HG02610 (cell line): ENCODE data around the gene CENPP.
"Not testable (repeated sequence)": the region's sequence is repeated elsewhere in the genome, so short reads cannot be mapped to it uniquely, and the experiment has no call there.

Experiments
- ATAC-seq: cut with Tn5 transposase; IDR thresholded peaks from one replicate; pipeline ENCODE4 v1.9.1; 2021; ENCODE audit warnings: mild to moderate bottlenecking, moderate library complexity; ENCODE audit not compliant: unreplicated experiment

CENPP gene

DNA sequence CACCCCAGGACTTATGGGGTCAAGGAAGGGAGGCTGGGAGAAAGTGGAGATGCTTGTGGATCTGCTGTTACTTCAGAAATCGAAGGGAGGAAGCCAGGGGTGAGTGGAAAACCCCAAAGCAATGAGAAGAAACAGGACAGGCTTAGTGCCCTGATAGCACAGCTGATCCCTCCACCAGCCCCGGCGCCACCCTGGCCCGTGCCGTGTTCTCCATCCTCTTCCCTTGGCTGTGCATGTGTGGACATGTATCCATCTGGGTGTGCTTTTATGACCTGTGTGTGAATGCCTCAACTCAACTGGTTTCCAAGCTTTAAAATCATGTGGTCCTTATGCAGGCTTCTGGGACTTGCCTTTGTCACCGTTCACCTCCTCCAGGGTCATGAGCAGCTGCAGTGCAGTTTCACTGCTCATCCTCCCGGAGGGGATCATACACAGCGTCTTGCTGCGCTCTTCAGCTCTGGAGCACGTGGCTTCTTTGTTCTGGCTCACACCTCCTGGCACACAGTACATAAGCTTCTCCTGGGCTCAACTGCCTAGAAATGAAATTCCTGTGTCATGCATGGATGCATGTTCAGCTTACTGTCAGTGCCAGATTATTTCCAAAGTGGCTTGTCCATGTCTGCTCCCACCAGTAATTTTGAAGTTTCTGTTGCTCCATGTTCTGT lies 286.0 kb downstream of the CENPP start:
- no peak for ATAC-seq

DNA sequence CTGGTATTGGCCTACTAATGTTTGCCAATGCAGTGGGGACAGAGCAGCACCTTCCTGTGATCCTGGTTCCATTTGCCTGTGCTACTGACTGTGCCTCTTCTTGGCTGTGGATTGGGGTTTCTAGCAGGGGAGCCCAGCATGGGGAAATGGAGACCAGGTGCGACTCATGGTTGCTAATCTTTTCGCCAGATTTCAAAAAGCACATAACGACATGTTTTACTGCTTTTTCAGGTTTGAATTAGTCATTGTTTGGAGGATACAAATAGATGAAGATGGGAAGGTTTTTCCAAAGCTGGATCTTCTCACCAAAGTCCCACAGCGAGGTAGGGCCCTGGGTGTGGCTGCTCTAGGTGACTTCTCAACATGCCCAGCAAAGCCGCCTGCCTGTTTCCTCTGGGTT lies 286.5 kb downstream of the CENPP start:
- ATAC-seq = no peak

DNA sequence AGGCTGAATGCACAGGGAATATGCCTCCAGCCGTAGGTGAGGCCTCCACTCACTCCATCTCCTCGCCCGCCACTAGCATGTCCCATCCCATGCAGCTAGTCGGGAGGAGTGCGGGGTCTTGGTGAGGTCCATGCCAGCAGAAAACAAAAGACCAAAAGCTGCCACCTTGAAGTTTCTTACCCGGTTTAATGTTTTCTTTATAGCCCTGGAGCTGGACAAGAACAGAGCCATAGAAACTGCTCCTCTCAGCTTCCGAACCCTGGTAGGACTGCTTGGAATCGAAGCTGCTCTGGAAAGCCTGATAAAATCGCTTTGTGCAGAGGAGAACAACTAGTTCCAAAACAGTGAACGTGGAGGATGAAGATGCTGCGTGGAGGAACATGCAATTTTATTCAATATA lies 287.1 kb downstream of the CENPP start:
- no peak for ATAC-seq

DNA sequence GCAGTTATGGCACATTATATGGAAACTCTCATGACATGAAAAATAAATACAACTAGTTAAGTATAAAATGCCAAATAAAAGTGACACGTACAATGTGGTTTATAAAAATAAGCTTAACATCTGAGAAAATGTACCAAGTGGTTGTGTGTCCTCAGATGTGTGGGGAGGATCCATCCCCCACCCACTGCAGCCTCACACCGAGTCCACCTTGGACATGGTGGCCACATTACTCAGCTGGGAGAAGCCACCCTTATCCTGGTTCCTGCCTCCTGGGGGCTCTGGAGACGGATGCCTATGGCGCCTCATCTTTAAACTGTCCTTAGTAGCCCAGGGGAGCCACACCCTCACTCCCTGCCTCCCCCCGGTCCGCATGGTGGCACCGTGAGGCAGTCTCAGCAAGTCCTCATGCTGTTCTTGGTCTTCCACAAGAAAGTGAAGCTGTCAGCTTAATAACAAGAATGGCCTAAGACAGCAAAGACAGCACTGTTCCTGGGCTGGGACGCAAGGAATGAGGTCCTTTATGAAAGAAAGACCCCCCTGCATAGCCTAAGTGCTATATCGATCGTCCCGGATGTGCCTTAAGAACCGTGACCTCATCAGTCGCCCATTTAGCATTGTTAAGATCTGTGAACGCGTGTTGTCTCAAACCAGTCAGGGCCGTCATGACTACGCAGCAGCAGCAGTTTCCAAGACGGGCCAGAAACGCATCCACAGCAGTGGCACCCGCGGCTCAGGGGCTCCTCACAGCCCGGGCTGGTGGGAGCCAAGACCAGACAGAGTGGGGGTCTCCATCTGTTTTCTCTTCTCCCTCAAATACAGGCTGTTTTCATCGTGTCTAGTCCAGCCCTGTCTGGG lies 287.7 kb downstream of the CENPP start:
- no peak for ATAC-seq

DNA sequence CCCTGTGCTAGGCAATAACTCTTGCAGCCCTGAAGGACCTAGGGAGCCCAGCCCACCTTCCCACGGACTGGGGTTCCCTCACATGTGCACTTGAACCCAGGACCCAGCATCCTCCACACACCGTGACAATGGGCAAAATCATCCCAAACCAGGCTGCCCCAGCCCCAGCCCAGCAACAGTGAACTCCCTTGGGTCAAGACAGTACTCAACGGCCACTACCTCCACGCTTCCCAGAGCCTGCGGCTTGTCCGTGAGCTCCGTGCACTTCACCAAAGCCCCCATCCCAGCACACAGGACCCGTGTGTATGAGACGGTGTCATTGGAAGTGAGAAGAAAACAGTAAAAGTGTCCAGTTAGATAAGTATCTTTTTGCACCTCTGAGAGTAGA lies 288.4 kb downstream of the CENPP start:
- ATAC-seq = no peak

DNA sequence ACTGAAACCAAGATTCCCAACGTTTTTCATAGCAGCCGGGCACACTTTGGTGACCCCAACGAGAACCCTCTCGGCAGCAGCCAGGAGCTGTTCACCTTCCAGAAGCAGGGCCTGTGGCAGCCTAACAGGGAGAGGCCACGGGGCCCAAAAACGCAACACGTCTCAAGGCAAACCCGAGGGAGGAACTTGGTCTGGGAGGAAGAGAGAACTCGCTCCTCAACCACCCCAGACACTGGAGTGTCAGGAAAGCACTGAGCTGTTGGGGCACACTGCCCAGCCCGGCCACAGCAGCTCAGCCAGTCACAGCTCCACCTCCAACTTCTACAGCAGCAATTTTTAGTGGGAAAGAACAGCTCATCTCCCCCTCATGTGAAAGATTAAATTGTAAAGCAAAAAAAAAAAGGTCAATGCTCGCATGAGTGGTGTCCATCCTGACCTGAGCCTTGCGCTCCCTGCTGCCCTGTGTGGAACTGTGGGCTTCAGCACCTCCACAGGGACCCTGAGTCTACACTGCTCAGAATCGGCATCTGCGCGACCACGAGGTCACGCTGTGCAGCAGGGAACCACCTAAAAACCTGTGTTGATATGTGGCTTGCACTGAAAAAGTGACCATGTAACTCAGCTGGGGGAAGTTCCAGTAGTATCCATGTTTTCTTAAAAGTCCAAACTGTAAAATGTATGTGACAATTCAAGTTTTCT lies 289.2 kb downstream of the CENPP start:
- ATAC-seq = no peak

DNA sequence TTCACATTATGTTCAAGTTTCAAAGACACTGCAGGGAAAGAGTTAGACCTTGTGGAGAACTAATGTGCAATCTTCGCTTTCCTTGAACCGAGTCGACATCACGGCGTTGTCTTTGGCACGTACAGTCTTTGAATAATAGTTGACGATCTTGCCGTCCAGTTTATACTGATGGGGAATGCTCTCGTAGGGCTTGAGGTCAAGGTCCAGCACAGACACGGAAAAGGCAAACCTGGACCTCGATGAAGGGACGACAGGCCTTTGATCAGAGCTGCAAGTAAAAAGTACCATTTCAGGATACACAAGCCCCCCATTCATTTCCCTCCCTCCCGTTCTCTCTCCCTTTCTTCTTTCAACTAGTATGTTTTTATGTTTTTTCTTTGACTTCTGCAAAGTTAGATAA lies 290.0 kb downstream of the CENPP start:
- ATAC-seq = no peak

DNA sequence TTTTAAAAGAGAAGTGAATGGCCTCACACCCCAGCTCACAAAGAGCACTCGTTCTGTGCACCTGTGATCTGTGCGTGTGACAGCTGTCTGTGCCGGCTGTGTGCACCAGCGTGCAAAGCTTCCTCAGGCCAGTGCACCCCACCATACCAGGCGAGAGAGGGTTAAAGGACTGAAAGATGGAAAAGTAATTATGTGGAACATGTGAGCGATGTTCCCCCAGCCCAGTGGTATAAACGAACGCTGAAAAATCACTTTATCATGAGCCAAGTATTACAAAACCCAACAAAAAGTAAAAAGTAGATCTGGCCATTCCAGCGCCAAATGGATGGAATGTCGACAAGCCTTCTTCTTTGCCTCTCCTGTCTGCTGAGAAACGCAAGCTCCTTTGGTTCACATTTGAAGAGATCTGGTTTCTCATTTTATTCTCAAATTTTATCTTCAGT lies 290.5 kb downstream of the CENPP start:
- ATAC-seq = no peak

DNA sequence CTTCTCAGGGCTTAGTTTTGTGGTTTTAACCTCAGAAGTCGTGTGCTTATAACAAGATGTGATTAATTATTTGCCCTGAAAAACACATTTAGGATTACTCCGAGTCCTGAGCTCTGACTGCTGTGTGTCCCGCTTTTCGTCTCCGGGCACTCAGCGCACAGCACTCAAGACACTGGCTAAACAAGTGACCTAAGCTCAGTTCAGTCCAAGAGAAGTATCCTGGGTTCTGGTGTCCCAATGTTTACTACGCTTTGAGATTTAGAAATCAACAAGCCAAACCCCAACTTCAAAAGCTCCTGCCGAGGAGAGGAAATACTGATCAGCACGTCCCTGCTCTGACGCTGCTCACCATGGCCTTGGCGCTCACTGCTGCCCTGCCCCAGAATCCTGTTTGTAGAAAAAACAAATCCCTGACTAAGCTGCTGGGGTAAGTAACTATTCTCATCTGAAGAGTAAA lies 290.9 kb downstream of the CENPP start:
- no peak for ATAC-seq

DNA sequence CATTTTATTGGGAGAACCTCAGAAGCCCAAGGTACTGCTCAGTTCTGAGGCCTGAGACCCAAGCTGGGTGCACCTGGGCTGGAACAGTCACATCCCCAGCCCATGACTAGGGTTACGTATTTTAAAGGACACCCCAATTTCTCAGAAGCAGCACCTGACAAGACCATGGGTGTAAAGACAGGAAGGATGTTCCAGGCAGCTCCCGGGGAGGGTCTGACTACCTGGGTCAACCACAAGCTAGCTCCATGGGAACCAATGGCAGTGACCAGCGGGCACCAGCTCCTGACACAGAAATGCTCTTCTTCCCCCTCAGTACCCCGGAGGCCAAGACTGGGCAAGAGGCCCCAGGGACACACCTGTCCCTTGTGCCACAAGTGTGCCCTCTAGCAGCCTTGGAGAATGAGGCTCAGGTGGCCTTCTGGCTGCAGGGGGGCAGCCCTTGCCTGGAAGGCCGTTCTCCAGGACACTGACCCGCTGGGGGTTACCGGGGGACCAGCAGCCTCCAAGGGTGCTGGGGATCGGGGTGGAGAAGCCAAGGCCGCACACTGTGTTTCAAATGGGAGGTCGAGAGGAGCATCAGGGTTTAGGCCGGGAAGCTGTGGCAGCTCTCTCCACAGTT lies 291.6 kb downstream of the CENPP start:
- ATAC-seq = no peak

DNA sequence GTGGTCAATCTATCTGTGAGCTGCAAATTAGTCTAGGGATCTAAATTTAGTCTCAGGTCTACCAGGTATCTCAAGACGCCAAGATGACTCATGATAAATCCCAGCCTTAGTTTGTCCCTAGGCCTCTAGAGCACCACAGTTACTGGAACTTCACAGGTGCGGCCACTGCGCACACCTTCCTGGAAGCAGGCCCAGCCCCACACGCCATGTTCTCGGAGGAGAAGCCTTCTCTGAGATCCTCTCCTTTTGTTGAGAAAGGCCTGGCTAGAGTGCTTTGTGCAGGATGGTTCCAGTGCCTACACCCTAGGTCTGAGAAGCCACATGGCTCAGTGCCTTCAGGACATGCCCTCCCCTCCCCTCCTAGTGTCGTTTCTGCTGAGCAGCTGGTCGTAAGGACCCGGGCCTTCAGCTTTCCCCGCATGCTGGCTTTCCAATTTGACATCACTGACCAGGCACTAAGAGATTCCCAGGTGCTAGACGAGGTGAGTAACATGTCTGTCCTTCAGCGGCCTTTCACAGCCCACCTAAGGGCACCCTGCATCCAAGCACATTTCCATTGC lies 292.3 kb downstream of the CENPP start:
- no peak for ATAC-seq

DNA sequence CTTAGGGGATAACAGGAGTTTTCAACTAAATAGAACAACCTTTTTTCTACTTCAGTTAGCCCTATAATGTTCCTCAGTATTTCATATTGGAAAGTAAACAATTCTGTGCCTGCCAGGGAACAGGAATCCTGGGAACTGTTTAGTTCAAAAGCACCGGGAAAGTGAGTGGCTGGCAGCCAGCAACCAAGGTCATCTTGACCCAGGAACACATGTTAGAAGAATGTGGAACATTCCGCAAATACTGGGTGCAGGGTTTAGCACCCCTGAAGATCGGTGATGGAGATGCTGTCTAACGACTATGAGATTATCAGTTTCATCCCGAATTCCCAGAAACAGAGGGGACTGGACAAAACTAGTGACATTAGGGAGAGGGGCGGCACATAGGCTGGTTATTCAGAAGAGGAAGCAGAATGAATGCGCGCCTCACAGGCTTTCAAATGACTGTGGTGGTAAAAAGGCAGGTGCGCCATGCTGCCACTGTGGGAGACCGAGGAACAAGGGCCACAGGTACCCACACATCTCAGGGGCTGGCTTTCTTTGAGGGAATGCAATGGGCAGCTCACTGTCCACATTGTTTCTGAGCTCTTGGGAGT lies 293.0 kb downstream of the CENPP start:
- ATAC-seq = no peak

DNA sequence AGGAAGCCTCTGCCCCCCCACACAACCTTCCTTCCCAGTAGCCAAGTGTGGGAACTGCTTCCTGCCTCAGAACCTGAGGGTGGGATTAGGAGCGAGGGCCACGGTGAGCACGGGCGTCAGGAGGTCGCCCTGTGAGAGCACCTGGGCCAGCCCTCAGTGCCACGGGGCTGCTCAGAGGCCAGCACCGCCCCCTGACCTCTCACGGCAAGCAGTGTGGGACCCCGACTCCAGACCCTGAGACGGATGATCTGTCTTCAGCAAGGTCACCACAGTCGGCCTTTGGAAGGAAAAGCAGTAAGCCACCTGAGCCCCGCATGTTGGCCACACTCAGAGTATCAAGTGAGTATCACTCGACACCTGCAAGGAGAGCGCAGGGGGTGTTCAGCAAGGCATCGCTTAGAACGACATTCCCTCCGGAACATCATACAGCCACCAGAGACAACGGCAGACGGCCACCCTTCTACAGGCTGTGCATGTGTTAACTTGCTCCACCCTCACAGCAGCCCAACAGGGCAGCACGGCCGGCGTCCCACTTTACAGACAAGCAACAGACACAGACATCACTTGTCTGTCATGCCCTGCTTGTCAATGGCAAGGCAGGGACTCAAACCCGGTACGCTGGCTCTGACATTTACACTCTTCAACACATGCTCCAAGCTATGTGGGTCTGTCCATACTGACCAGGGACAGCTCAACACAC lies 294.0 kb downstream of the CENPP start:
- no peak for ATAC-seq

DNA sequence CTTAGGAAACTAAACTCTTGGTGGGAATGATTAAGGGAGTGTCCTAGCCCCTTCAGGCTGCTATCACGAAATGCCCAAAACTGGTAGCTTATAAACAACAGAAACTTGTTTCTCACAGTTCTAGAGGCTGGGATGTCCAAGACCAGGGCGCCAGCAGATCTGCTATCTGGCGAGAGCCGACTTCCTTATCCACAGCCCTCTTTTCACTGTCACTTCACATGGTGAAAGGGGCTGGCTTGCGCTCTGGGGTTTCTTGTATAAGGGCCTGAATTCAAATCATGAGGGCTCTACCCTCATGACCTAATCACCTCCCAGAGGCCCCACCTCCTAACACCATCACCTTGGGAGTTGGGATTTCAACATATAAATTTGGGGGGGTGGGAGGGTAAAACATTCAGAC lies 295.1 kb downstream of the CENPP start:
- no peak for ATAC-seq

DNA sequence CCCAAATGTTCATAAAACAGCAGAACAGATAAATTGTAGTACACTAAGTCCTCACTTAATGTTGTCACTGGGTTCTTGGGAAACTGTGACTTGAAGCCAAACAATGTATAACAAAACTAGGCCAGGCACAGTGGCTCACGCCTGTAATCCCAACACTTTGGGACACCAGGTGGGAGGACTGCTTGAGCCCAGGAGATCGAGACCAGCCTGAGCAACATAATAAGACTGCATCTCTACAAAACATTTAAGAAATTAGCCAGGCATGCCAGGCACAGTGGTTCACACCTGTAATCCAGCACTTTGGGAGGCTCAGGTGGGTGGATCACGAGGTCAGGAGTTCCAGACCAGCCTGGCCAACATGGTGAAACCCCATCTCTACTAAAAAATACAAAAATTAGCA lies 298.2 kb downstream of the CENPP start:
- ATAC-seq = not testable (repeated sequence)

DNA sequence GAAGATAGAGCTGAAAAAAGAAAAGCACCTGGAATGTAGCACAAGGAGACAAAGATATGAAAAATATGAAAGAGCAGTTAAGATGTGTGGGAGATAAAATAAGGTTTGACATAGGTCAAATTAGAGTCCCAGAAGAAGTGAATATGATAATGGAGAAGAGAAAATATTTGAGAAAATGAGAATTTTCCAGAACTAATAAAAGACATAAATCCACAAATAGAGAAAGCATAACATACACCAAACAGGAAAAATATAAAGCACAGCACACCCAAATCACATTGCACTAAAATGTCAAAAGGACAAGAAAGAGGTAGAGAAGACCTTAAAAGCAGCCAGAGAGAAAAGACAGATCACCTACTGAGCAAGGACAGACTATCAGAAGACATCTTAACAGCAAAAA lies 300.7 kb downstream of the CENPP start:
- no peak for ATAC-seq

DNA sequence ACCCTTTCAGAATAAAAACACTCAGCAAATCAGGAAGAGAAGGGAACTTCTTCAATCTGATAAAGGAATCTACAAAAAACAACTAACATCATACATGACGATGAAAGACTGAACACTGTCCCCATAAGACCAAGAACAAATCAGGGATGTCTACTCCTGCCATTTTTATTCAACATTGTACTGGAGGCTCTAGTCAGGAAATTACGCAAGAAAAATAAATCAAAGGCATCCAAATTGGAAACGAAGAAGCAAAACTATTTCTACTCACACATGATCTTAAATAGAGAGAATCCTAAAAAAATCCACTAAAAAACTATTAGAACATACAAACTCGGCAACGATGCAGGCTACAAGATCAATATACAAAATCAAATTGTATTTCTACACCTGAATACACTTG lies 301.9 kb downstream of the CENPP start:
- no peak for ATAC-seq

DNA sequence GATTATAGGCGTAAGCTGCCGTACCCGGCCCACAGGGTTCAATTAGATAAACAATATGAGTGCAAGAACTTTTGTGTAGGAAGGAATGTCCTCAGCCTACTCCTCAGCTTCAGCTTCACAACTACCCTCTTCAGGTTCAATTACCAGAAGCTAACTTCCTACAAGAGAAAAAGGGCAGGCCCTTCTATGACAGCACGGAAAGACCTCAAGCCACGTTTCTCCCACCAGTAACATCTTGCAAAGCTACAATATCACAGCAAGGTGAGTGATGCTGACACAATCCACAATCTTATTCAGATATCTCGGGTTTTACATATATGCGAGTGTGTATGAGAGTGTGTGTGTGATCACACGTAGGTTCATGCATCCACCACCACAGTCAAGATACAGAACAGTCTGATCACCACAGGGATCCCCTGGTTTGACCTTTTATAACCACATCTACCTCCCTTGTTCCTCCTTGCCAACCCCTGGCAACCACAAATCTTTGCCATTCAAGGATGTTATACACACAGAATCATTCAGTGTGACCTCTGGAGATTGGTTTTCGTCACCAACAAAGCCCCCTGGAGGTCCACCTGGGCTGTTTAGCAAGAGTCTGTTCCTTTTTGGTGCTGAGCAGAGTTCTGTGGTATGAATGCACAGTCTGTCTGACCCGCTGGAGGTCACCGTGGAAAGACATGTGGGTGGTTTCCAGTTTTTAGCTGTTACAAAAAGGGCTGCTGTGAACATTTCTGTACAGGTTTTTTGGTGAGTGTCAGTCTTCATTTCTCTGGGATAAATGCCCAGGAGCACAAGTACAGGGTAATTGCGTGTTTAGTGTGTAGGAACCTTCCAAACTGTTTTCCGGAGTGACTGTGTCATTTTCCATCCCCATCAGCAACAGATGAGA lies 305.9 kb downstream of the CENPP start:
- ATAC-seq = no peak

DNA sequence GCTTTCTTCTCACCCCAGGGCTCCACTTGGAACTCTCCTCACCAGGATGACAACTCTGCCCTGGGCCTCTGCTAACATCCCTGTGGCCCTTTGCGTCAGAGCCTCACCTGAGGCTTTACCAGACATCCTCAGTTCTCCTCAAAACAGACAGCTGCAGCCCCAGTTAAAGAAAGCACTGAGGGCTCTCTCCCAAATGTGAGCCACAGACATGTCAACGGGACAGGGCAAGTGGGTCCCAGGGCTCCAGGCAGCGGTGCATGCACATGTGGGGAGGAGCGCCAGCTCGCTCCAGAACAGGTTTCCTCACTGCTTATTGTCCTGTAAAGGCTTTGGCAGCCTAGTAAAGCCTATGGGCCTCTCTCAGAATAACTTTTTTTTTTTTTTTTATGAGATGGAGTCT lies 306.9 kb downstream of the CENPP start:
- ATAC-seq = no peak
